OCI-LY1 (cell line): Measurements from ENCODE around the gene PTPRF.

ENCODE experiments used
- H2AFZ ChIP-seq: fragments of 200-600 bp; sonication (generic), shearing (Covaris generic); 2 replicates; pipeline ENCODE4 v1.6.0; 2014; ENCODE audit warnings: antibody characterized with exemption, mild to moderate bottlenecking, low read length
- H3F3A ChIP-seq: fragments of 200-600 bp; sonication (generic), shearing (Covaris generic); 2 replicates; pipeline ENCODE4 v1.6.0; 2014; ENCODE audit warnings: mild to moderate bottlenecking, antibody characterized with exemption, low read length, moderate library complexity; ENCODE audit not compliant: insufficient read depth
- H3K27ac ChIP-seq: fragments of 200-600 bp; sonication (generic); 2 replicates; pipeline ENCODE4 v1.5.1; 2014; ENCODE audit warnings: low read length, mixed run types, mild to moderate bottlenecking, low read depth; ENCODE audit not compliant: poor library complexity, severe bottlenecking
- H3K27me3 ChIP-seq: fragments of 200-600 bp; sonication (generic); 2 replicates; pipeline ENCODE4 v1.6.0; 2014; ENCODE audit warnings: antibody characterized with exemption, mild to moderate bottlenecking, low read length, moderate library complexity; ENCODE audit not compliant: insufficient read depth
- H3K36me3 ChIP-seq: fragments of 200-600 bp; sonication (generic); 2 replicates; pipeline ENCODE4 v1.6.1; 2014; ENCODE audit warnings: mild to moderate bottlenecking, antibody characterized with exemption, low read length, moderate library complexity, mixed read lengths; ENCODE audit not compliant: insufficient read depth
- H3K4me1 ChIP-seq: fragments of 200-600 bp; sonication (generic); 2 replicates; pipeline ENCODE4 v1.5.1; 2014; ENCODE audit warnings: mild to moderate bottlenecking, low read length, moderate library complexity; ENCODE audit not compliant: insufficient read depth, severe bottlenecking
- H3K4me2 ChIP-seq: fragments of 200-600 bp; sonication (generic), shearing (Covaris generic); 2 replicates; pipeline ENCODE4 v1.6.1; 2014; ENCODE audit warnings: low read length
- H3K4me3 ChIP-seq: fragments of 200-600 bp; sonication (generic); 2 replicates; pipeline ENCODE4 v1.5.1; 2014; ENCODE audit warnings: low read length, low read depth, mild to moderate bottlenecking, mixed read lengths; ENCODE audit not compliant: poor library complexity, severe bottlenecking
- H3K79me2 ChIP-seq: fragments of 200-600 bp; shearing (Covaris generic); 2 replicates; pipeline ENCODE4 v1.6.1; 2016; ENCODE audit warnings: mixed run types, low read length, mixed read lengths; ENCODE audit not compliant: insufficient read depth
- H3K9ac ChIP-seq: fragments of 200-600 bp; sonication (generic), shearing (Covaris generic); 2 replicates; pipeline ENCODE4 v1.6.1; 2014; ENCODE audit warnings: mild to moderate bottlenecking, low read length, mixed read lengths
- H3K9me2 ChIP-seq: fragments of 200-600 bp; sonication (generic), shearing (Covaris generic); 2 replicates; pipeline ENCODE4 v1.6.1; 2014; ENCODE audit warnings: low read depth, mild to moderate bottlenecking, low read length, mixed read lengths
- H3K9me3 ChIP-seq: fragments of 200-600 bp; shearing (Covaris generic); 2 replicates; pipeline ENCODE4 v1.6.1; 2014; ENCODE audit warnings: low read length, mixed read lengths
- H4K20me1 ChIP-seq: fragments of 200-600 bp; sonication (generic), shearing (Covaris generic); 2 replicates; pipeline ENCODE4 v1.6.0; 2016; ENCODE audit warnings: mild to moderate bottlenecking, low read length; ENCODE audit not compliant: insufficient read depth
- CTCF ChIP-seq: fragments of 200-600 bp; sonication (generic), shearing (Covaris generic); IDR thresholded peaks from 2 replicates; pipeline ENCODE4 v1.5.1; 2017; ENCODE audit warnings: mild to moderate bottlenecking, antibody characterized with exemption, low read length, moderate library complexity, mixed read lengths
- EZH2 ChIP-seq: fragments of 200-600 bp; sonication (generic), shearing (Covaris generic); IDR thresholded peaks from 2 replicates; pipeline ENCODE4 v1.8.0; 2017; ENCODE audit warnings: borderline replicate concordance, mixed run types, mild to moderate bottlenecking, antibody characterized with exemption, low read length, moderate library complexity, mixed read lengths

Gene PTPRF

DNA sequence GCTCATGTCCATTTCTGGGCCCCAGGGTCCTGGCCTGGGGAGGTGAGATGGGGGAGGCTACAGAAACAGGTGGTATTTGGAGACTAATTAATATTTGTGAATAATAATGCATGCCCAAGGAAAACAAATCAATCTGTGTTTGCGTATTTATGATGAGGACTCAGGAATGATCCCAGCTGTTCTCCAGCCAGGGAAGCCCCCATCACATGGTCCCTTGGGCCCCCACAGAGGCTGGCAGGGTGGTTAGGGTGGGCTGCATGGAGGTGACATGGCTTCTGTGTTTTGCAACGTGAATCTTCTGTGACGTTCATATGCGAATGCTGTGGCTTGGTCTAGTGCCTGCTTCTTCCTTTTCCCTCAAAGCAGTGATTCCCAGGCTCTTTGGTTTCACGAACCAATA lies 10.5 kb downstream of the PTPRF start:
- no peak overlapping the region for H3K9ac ChIP-seq
- no peaks in the 10 kb centered on the region for H3K4me1 ChIP-seq
- no peak overlapping the region for H3K4me2 ChIP-seq
- H3K9me2 ChIP-seq: no peaks in the 10 kb centered on the region
- H3K27me3 ChIP-seq: no peaks in the 10 kb centered on the region
- H3K9me3 ChIP-seq: no peaks in the 10 kb centered on the region
- H3K4me3 ChIP-seq: no peak overlapping the region
- no peak overlapping the region for H3K27ac ChIP-seq
- no peak overlapping the region for H2AFZ ChIP-seq
- TF ChIP-seq CTCF (no peak), EZH2 (no peak)
- H3F3A ChIP-seq: no peaks in the 10 kb centered on the region
- no peaks in the 10 kb centered on the region for H3K79me2 ChIP-seq
- H3K36me3 ChIP-seq: no peaks in the 10 kb centered on the region
- H4K20me1 ChIP-seq: no peaks in the 10 kb centered on the region

GRCh38 chr1:43541721-43542401 lies 11.2 kb downstream of the PTPRF start:
- no peaks in the 10 kb centered on the region for H3K36me3 ChIP-seq
- no peaks in the 10 kb centered on the region for H3K9me3 ChIP-seq
- H3K27ac ChIP-seq: no peak overlapping the region
- no peaks in the 10 kb centered on the region for H3K4me1 ChIP-seq
- TF ChIP-seq CTCF: no peak
- no peak for TF ChIP-seq EZH2
- no peak overlapping the region for H3K4me2 ChIP-seq
- no peak overlapping the region for H3K9ac ChIP-seq
- H3F3A ChIP-seq: no peaks in the 10 kb centered on the region
- H2AFZ ChIP-seq: no peak overlapping the region
- H3K79me2 ChIP-seq: no peaks in the 10 kb centered on the region
- no peak overlapping the region for H3K4me3 ChIP-seq
- H4K20me1 ChIP-seq: no peaks in the 10 kb centered on the region
- no peaks in the 10 kb centered on the region for H3K9me2 ChIP-seq
- no peaks in the 10 kb centered on the region for H3K27me3 ChIP-seq

- Histone ChIP-seq H2AFZ (no peak overlapping the region), H3K36me3 (no peaks in the 10 kb centered on the region), H3K27ac (no peak overlapping the region), H3K9me3 (no peaks in the 10 kb centered on the region), H3K79me2 (no peaks in the 10 kb centered on the region), H3K4me3 (no peak overlapping the region), H3K9ac (no peak overlapping the region), H3K4me2 (no peak overlapping the region), H3F3A (no peaks in the 10 kb centered on the region), H3K4me1 (no peaks in the 10 kb centered on the region), H3K27me3 (no peaks in the 10 kb centered on the region), H4K20me1 (no peaks in the 10 kb centered on the region), H3K9me2 (no peaks in the 10 kb centered on the region)
- TF ChIP-seq CTCF (no peak), EZH2 (no peak)
Observed at GRCh38 chr1:43542527-43543458, 12.1 kb downstream of the PTPRF start.
